ENCODE results near the gene TMEM45B. TPM values are rescaled to one million over a fixed set of nuclear protein-coding genes. Genes with fewer than 3 reads are reported as not detected.

The TMEM45B gene
- polyA plus RNA-seq, 2 of the 4 experiments (the other 2 are of a cell fraction) = 0.44 TPM; not detected in 1

DNA sequence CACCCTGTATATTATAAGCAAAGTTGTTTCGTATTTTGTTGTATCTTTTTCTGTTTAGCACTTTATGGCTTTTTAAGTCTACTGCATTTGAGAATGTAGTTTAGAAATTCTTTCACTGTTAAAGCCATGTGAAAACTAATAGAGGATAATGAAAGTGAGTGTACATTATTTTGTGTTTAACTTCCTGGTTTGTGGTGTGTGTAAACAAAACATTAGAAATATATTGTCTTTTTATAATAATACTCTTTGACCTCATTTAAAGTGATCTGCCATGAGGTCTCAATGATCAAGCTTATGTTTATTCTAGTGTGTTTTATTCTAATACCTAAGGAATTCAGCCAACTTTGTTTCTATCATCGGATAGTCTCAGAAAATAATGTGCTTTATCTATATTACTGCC is 27.4 kb upstream of the TMEM45B start:
- Histone ChIP-seq H3K27ac (no peak overlapping the region), H3K9me3 (no peaks in the 10 kb centered on the region), H3K4me2 (no peak overlapping the region), H3K4me1 (no peaks in the 10 kb centered on the region), H3K4me3 (no peak overlapping the region)
- FAIRE-seq (no peak), ATAC-seq (no peak), DNase-seq (ENCODE audit: low read depth in 1 of 2, low spot score in 1 of 2) (no peak)
- TF ChIP-seq BHLHE40 (IDR thresholded peaks at IDR 0.05; ENCODE audit: low read depth, low read length) (no peak), EP300 (IDR thresholded peaks at IDR 0.05) (no peak), ESRRA (IDR thresholded peaks at IDR 0.05; ENCODE audit: borderline replicate concordance, low read length) (no peak), EHMT2 (IDR thresholded peaks at IDR 0.05; ENCODE audit: low read depth) (no peak), POLR2A (IDR thresholded peaks at IDR 0.05; ENCODE audit: low read length) (no peak), JUNB (IDR thresholded peaks at IDR 0.05) (no peak), HMGXB4 (CRISPR knock-in tag; IDR thresholded peaks at IDR 0.05; ENCODE audit: borderline replicate concordance) (no peak), PHF8 (IDR thresholded peaks at IDR 0.05; ENCODE audit: borderline replicate concordance, low read depth) (no peak), RCOR1 (IDR thresholded peaks at IDR 0.05; ENCODE audit: low read depth, low read length) (no peak), CTCF (IDR thresholded peaks at IDR 0.05) (no peak), ZSCAN20 (CRISPR knock-in tag; IDR thresholded peaks at IDR 0.05) (no peak), RARB (CRISPR knock-in tag; IDR thresholded peaks at IDR 0.05) (no peak), KDM1A (IDR thresholded peaks at IDR 0.05; ENCODE audit: low read depth) (no peak), PBX3 (IDR thresholded peaks at IDR 0.05) (no peak), GATA3 (IDR thresholded peaks at IDR 0.05; ENCODE audit: borderline replicate concordance) (no peak), ZC3H11A (IDR thresholded peaks at IDR 0.05) (no peak), SREBF2 (IDR thresholded peaks at IDR 0.05) (no peak), RFX5 (IDR thresholded peaks at IDR 0.05) (no peak)
- TF ChIP-seq, protein P1, sequence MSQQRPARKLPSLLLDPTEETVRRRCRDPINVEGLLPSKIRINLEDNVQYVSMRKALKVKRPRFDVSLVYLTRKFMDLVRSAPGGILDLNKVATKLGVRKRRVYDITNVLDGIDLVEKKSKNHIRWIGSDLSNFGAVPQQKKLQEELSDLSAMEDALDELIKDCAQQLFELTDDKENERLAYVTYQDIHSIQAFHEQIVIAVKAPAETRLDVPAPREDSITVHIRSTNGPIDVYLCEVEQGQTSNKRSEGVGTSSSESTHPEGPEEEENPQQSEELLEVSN (IDR thresholded peaks at IDR 0.05; ENCODE audit: borderline replicate concordance, low read depth) = no peak
- TF ChIP-seq, protein P2, sequence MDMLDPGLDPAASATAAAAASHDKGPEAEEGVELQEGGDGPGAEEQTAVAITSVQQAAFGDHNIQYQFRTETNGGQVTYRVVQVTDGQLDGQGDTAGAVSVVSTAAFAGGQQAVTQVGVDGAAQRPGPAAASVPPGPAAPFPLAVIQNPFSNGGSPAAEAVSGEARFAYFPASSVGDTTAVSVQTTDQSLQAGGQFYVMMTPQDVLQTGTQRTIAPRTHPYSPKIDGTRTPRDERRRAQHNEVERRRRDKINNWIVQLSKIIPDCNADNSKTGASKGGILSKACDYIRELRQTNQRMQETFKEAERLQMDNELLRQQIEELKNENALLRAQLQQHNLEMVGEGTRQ (IDR thresholded peaks at IDR 0.05) = no peak
- POLR2A ChIA-PET = no interaction called here
- WGBS (ENCODE audit: missing lambda C conversion rate) = 61% methylated on average over 2 of the region's 2 CpGs
- CTCF ChIA-PET = no interaction called here

GRCh38 chr11:129790106-129790505 is 25.5 kb upstream of the TMEM45B start:
- FAIRE-seq = no peak
- 39% methylated on average over 2 of the region's 2 CpGs for WGBS (ENCODE audit: missing lambda C conversion rate)
- CTCF ChIA-PET = interaction anchor here (1.1 kb wide), 1 partner anchor 13 kb away, joined by 4 read pairs; no protein-coding TSS in a partner anchor

More at GRCh38 chr11:129790106-129790505, 25.5 kb upstream of the TMEM45B start:
- H3K4me3 ChIP-seq = no peak overlapping the region
- DNase-seq (ENCODE audit: low read depth in 1 of 2, low spot score in 1 of 2) (no peak), ATAC-seq (no peak)
- no peak overlapping the region for H3K27ac ChIP-seq
- H3K4me2 ChIP-seq = no peak overlapping the region
- no peaks in the 10 kb centered on the region; the same call in 2 of the 3 replicates for H3K9me3 ChIP-seq
- TF ChIP-seq, protein P2 (IDR thresholded peaks at IDR 0.05) = no peak
- TF ChIP-seq CHD2 (IDR thresholded peaks at IDR 0.05; ENCODE audit: low read length, partially characterized antibody) (no peak), NFE2L2 (conservative IDR thresholded peaks at IDR 0.05; ENCODE audit: low read length) (no peak)
- no peaks in the 10 kb centered on the region for H3K4me1 ChIP-seq
- POLR2A ChIA-PET = no interaction called here
